SK-N-SH (cell line): ENCODE data around the gene UCK2. TPM values are rescaled to one million over a fixed set of nuclear protein-coding genes. Genes with fewer than 3 reads are reported as not detected.

ENCODE experiments used
- CTCF ChIA-PET: fragments of 300-600, 350-600 bp; formaldehyde crosslinking; extraction: SDS; loops from one replicate; lab custom pipeline; 2021; lab: Yijun Ruan, JAX
- POLR2A ChIA-PET: fragments of 350-600 bp; sonication (Branson Sonifier 250); formaldehyde crosslinking; extraction: SDS; loops from one replicate; lab custom pipeline; 2020; ENCODE audit warnings: antibody characterized with exemption, inconsistent platforms; lab: Yijun Ruan, JAX
- DNase-seq: peaks from one replicate; pipeline ENCODE4 v3.0.0; 2012
- H2AFZ ChIP-seq: fragments of 200-600 bp; sonication (generic); 2 replicates; pipeline ENCODE4 v1.8.1; 2016; ENCODE audit warnings: antibody characterized with exemption, mild to moderate bottlenecking, low read depth
- H3F3A ChIP-seq: fragments of 200-600 bp; sonication (generic); replicated peaks from 2 replicates; pipeline ENCODE3; 2016; ENCODE audit warnings: antibody characterized with exemption, mild to moderate bottlenecking; ENCODE audit not compliant: insufficient read depth
- H3K27ac ChIP-seq, 2 experiments: fragments of 200-500 bp in 1 of 2; fragments of 200-600 bp in 1 of 2; sonication (Bioruptor generic) in 1 of 2; sonication (generic), shearing (Covaris generic) in 1 of 2; 2 replicates each; pipeline versions ENCODE4 v1.5.1 to v1.6.1; 2014 to 2016; ENCODE audit warnings: low read depth in 2 of 2, inconsistent platforms in 1 of 2, low read length in 1 of 2, mild to moderate bottlenecking in 1 of 2, mixed read lengths in 1 of 2
- H3K27me3 ChIP-seq: fragments of 200-600 bp; sonication (generic), shearing (Covaris generic); 2 replicates; pipeline ENCODE4 v1.6.1; 2016; ENCODE audit warnings: mixed run types; ENCODE audit not compliant: insufficient read depth
- H3K36me3 ChIP-seq, 2 experiments: fragments of 200-500 bp in 1 of 2; fragments of 200-600 bp in 1 of 2; sonication (Bioruptor generic) in 1 of 2; sonication (generic) in 1 of 2; replicated peaks in 1 of 2; 2 replicates each; pipeline versions ENCODE3 to v1.5.1; 2014 to 2016; ENCODE audit warnings: low read length in 1 of 2, mild to moderate bottlenecking in 1 of 2; ENCODE audit not compliant: insufficient read depth in 2 of 2, control insufficient read depth in 1 of 2
- H3K4me1 ChIP-seq, 2 experiments: fragments of 200-500 bp in 1 of 2; fragments of 200-600 bp in 1 of 2; sonication (Bioruptor generic) in 1 of 2; sonication (generic), shearing (Covaris generic) in 1 of 2; 2 replicates each; pipeline versions ENCODE4 v1.5.1 to v1.6.1; 2014 to 2016; ENCODE audit warnings: low read depth in 1 of 2, low read length in 1 of 2, mixed run types in 1 of 2; ENCODE audit not compliant: insufficient read depth in 2 of 2, control insufficient read depth in 1 of 2
- H3K4me2 ChIP-seq: fragments of 200-600 bp; sonication (generic), shearing (Covaris generic); 2 replicates; pipeline ENCODE4 v1.6.1; 2017; ENCODE audit warnings: mixed run types
- H3K4me3 ChIP-seq, 2 experiments: fragments of 200-500 bp in 1 of 2; fragments of 200-600 bp in 1 of 2; sonication (Bioruptor generic) in 1 of 2; sonication (generic), shearing (Covaris generic) in 1 of 2; 2 replicates each; pipeline versions ENCODE4 v1.5.1 to v1.8.1; 2014 to 2016; ENCODE audit warnings: low read depth in 2 of 2, inconsistent platforms in 1 of 2, low read length in 1 of 2, mild to moderate bottlenecking in 1 of 2, mixed read lengths in 1 of 2, moderate library complexity in 1 of 2
- H3K79me2 ChIP-seq: fragments of 200-600 bp; sonication (generic); 2 replicates; pipeline ENCODE4 v1.8.1; 2017; ENCODE audit warnings: mild to moderate bottlenecking; ENCODE audit not compliant: insufficient read depth
- H3K9ac ChIP-seq: fragments of 200-600 bp; sonication (generic); 2 replicates; pipeline ENCODE4 v1.6.1; 2017; ENCODE audit warnings: mixed run types
- H3K9me2 ChIP-seq: fragments of 200-600 bp; sonication (generic); 2 replicates; pipeline ENCODE4 v1.6.1; 2017; ENCODE audit warnings: mixed run types
- H3K9me3 ChIP-seq: fragments of 200-600 bp; sonication (generic); 2 replicates; pipeline ENCODE4 v1.6.1; 2017; ENCODE audit warnings: mixed run types, mild to moderate bottlenecking, moderate library complexity
- H4K20me1 ChIP-seq: fragments of 200-600 bp; sonication (generic); 2 replicates; pipeline ENCODE4 v1.6.1; 2017; ENCODE audit warnings: mild to moderate bottlenecking, mixed run types; ENCODE audit not compliant: insufficient read depth
- GATA2 ChIP-seq: sonication (generic); formaldehyde crosslinking; IDR thresholded peaks from 2 replicates; pipeline ENCODE4 v1.5.0; 2020; ENCODE audit warnings: mild to moderate bottlenecking, missing genetic modification reagents
- JUND ChIP-seq: IDR thresholded peaks from 2 replicates; pipeline ENCODE4 v1.4.0; 2012
- MXI1 ChIP-seq: IDR thresholded peaks from 2 replicates; pipeline ENCODE4 v1.6.1; 2012; ENCODE audit warnings: mild to moderate bottlenecking, low read depth, low read length, improper control_type of control experiment
- RXRA ChIP-seq: IDR thresholded peaks from 2 replicates; pipeline ENCODE4 v1.4.0; 2012; ENCODE audit warnings: low read depth, mild to moderate bottlenecking, borderline replicate concordance
- SIN3A ChIP-seq: IDR thresholded peaks from 2 replicates; pipeline ENCODE4 v1.6.1; 2012; ENCODE audit warnings: low read depth, mild to moderate bottlenecking, low read length, moderate library complexity, borderline replicate concordance
- YY1 ChIP-seq: IDR thresholded peaks from 2 replicates; pipeline ENCODE4 v1.4.0; 2012; ENCODE audit warnings: low read depth, mild to moderate bottlenecking
- WGBS: methylation state at CpG from one replicate; pipeline ENCODE4 v1.1.6; 2017; ENCODE audit warnings: low lambda C conversion rate; 5-methylcytosine and 5-hydroxymethylcytosine counted together
- polyA plus RNA-seq, 3 experiments: library from polyadenylated mRNA; depleted of rRNA; stranded (reverse); fragments of >200 nt; gene quantifications; 2 replicates each; pipeline ENCODE4 v1.2.3, GENCODE V29; 2012
- TF ChIP-seq, protein P1 (sequence below): IDR thresholded peaks from 2 replicates; pipeline ENCODE4 v1.4.0; 2012; ENCODE audit warnings: low read depth, borderline replicate concordance

Gene UCK2
- polyA plus RNA-seq, 1 of the 3 experiments (the other 2 are of a cell fraction) = 53.7 TPM

DNA sequence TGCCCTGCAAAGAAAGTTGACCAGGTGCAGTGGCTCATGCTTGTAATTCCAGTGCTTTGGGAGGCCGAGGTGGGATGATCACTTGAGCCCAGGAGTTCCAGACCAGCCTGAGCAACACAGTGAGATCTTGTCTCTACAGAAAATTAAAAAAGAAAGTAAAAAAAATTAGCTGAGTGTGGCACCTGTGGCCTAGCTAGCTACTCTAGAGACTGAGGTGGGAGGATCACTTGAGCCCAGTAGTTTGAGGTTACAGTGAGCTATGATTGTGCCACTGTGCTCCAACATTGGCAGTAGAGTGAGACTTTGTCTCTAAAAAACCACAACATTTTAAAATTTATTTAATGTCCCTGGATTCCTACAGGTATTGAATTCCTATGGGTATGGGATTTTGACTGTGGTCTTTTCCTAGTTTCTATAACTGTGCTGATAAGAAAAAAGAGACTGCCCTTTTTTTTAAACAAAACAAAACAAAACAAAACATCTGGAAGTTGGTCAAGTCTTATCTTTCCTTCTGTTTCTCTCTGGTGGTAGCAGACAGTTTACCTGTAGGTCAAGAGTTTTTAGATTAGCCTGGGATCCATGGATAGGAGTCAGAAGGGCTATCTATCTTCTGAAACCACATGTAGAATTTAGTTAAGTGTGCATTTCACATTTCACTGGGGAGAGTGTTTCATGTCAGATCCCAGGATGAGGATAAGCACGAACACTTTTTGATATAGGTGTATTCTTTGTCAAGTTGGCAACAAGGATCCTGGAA, 18.8 kb downstream of the UCK2 start:
- DNase-seq = no peak
- Histone ChIP-seq H3K9me2 (no peaks in the 10 kb centered on the region), H3K27ac (no peak overlapping the region), H3K9me3 (no peaks in the 10 kb centered on the region)
- CTCF ChIA-PET = interaction anchor here (2.4 kb wide), 1 partner anchor 17 kb away, joined by 21 read pairs; the partner anchor contains the start of gene UCK2
- WGBS = 96% methylated on average over 2 of the region's 2 CpGs
- TF ChIP-seq GATA2 (CRISPR knock-in tag) (0 out of 2 replicates have a peak, but pooled peaks have one; percentile 28), RXRA (no peak), SIN3A (no peak), JUND (no peak), YY1 (no peak)
- TF ChIP-seq, protein P1, sequence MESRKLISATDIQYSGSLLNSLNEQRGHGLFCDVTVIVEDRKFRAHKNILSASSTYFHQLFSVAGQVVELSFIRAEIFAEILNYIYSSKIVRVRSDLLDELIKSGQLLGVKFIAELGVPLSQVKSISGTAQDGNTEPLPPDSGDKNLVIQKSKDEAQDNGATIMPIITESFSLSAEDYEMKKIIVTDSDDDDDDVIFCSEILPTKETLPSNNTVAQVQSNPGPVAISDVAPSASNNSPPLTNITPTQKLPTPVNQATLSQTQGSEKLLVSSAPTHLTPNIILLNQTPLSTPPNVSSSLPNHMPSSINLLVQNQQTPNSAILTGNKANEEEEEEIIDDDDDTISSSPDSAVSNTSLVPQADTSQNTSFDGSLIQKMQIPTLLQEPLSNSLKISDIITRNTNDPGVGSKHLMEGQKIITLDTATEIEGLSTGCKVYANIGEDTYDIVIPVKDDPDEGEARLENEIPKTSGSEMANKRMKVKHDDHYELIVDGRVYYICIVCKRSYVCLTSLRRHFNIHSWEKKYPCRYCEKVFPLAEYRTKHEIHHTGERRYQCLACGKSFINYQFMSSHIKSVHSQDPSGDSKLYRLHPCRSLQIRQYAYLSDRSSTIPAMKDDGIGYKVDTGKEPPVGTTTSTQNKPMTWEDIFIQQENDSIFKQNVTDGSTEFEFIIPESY = no peak
- TF ChIP-seq, all 33 proteins: peak for 1
- peaks cover 94% of the 10 kb centered on the region for H3K79me2 ChIP-seq
- H3K4me3 ChIP-seq = no peak overlapping the region
- POLR2A ChIA-PET = no interaction called here
- H4K20me1 ChIP-seq = peaks cover 30% of the 10 kb centered on the region
- no peak overlapping the region for H3K4me2 ChIP-seq
- H2AFZ ChIP-seq = no peak overlapping the region
- H3K4me1 ChIP-seq = peaks cover 11 to 23% of the 10 kb centered on the region in 2 experiments; a peak in 3 of 4 replicates
- no peaks in the 10 kb centered on the region for H3F3A ChIP-seq
- no peak overlapping the region for H3K9ac ChIP-seq
- no peaks in the 10 kb centered on the region for H3K27me3 ChIP-seq
- H3K36me3 ChIP-seq = no peaks in the 10 kb centered on the region

DNA sequence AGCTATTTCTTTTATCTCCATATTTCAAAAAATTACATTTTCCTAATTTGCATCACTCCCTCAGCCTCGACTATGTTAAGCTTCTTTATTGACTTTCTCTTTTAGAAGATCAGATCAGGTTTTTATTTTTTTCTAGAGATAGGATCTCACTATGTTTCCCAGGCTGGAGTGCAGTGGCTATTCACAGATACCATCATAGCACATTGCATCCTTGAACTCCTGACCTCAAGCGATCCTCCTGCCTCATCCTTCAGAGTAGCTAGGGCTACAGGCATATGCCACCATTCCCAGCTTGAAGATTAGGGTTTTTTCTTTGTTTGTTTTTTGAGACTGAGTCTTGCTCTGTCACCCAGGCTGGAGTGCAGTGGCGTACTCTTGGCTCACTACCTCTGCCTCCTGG, 20.1 kb downstream of the UCK2 start:
- no peak for DNase-seq
- H3K4me1 ChIP-seq = peaks cover 5 to 21% of the 10 kb centered on the region in 2 experiments; a peak in 3 of 4 replicates
- no peak overlapping the region for H2AFZ ChIP-seq
- no peak overlapping the region for H3K9ac ChIP-seq
- H4K20me1 ChIP-seq = peaks cover 19% of the 10 kb centered on the region; the same call in 1 of the 2 replicates
- H3K9me2 ChIP-seq = no peaks in the 10 kb centered on the region
- no peaks in the 10 kb centered on the region for H3K27me3 ChIP-seq
- H3K4me3 ChIP-seq = no peak overlapping the region
- H3K36me3 ChIP-seq = no peaks in the 10 kb centered on the region
- H3K9me3 ChIP-seq = no peaks in the 10 kb centered on the region
- WGBS = 76% methylated on average over 3 of the region's 3 CpGs
- H3F3A ChIP-seq = no peaks in the 10 kb centered on the region
- no peak overlapping the region for H3K27ac ChIP-seq
- peaks cover 94% of the 10 kb centered on the region for H3K79me2 ChIP-seq
- TF ChIP-seq GATA2 (CRISPR knock-in tag) (peak; percentile 26; the same call in 1 of the 2 replicates), MXI1 (no peak)
- CTCF ChIA-PET = interaction anchor here (1.0 kb wide), 1 partner anchor 9 kb away, joined by 3 read pairs; no protein-coding TSS in a partner anchor
- no peak overlapping the region for H3K4me2 ChIP-seq
- POLR2A ChIA-PET = no interaction called here
